WTC11 (cell line): ENCODE data around the gene STARD7. TPM values are rescaled to one million over a fixed set of nuclear protein-coding genes. Genes with fewer than 3 reads are reported as not detected.

Source experiments
- ATAC-seq: fragments of 200-7000 bp; cut with Tn5 transposase; 2 replicates; pipeline ENCODE4 v1.10.0; 2021; ENCODE audit warnings: mild to moderate bottlenecking, moderate library complexity
- CTCF ChIA-PET: fragments of 300-600 bp; sonication (Branson Sonifier 250); formaldehyde crosslinking; loops from one replicate; lab custom pipeline; 2021; ENCODE audit warnings: antibody characterized with exemption; lab: Charles Lee
- POLR2A ChIA-PET: fragments of 350-600 bp; sonication (Branson Sonifier 250); formaldehyde crosslinking; loops from one replicate; lab custom pipeline; 2021; ENCODE audit warnings: antibody characterized with exemption; lab: Charles Lee
- DNase-seq: peaks from one replicate; pipeline ENCODE4 v3.0.0; 2021; ENCODE audit warnings: low spot score
- H3K27ac Mint-ChIP-seq: 2 replicates; pipeline ENCODE4 v1.8.0; 2021; ENCODE audit warnings: mixed read lengths
- H3K27me3 Mint-ChIP-seq: 2 replicates; pipeline ENCODE4 v1.8.0; 2021; ENCODE audit warnings: low read depth, mild to moderate bottlenecking, moderate library complexity, mixed read lengths
- H3K36me3 Mint-ChIP-seq: 2 replicates; pipeline ENCODE4 v1.8.0; 2021; ENCODE audit warnings: mixed read lengths
- H3K4me1 Mint-ChIP-seq: 2 replicates; pipeline ENCODE4 v1.8.0; 2022; ENCODE audit warnings: mixed read lengths
- H3K4me3 Mint-ChIP-seq: 2 replicates; pipeline ENCODE4 v1.8.0; 2021; ENCODE audit warnings: mild to moderate bottlenecking, moderate library complexity, mixed read lengths
- H3K9me3 Mint-ChIP-seq: 2 replicates; pipeline ENCODE4 v1.8.0; 2021; ENCODE audit warnings: mixed read lengths
- AFF4 ChIP-seq: sonication (generic); formaldehyde crosslinking; IDR thresholded peaks from 2 replicates; pipeline ENCODE4 v1.8.1; 2023; ENCODE audit warnings: mild to moderate bottlenecking, missing genetic modification reagents, borderline replicate concordance
- ATF1 ChIP-seq: sonication (generic); formaldehyde crosslinking; IDR thresholded peaks from 2 replicates; pipeline ENCODE4 v1.8.1; 2023; ENCODE audit warnings: mild to moderate bottlenecking, moderate library complexity, missing genetic modification reagents
- CREM ChIP-seq: sonication (generic); formaldehyde crosslinking; IDR thresholded peaks from 2 replicates; pipeline ENCODE4 v1.8.1; 2022; ENCODE audit warnings: mild to moderate bottlenecking, missing genetic modification reagents, moderate library complexity
- CTCF ChIP-seq: fragments of 200-600 bp; IDR thresholded peaks from 2 replicates; pipeline ENCODE4 v1.8.0; 2022; ENCODE audit warnings: antibody characterized with exemption
- E2F5 ChIP-seq: sonication (generic); formaldehyde crosslinking; IDR thresholded peaks from 2 replicates; pipeline ENCODE4 v1.8.1; 2022; ENCODE audit warnings: mild to moderate bottlenecking, moderate library complexity, missing genetic modification reagents
- ETV6 ChIP-seq: sonication (generic); formaldehyde crosslinking; IDR thresholded peaks from 2 replicates; pipeline ENCODE4 v1.8.1; 2022; ENCODE audit warnings: mild to moderate bottlenecking, missing genetic modification reagents
- FOXP4 ChIP-seq: sonication (generic); formaldehyde crosslinking; IDR thresholded peaks from 2 replicates; pipeline ENCODE4 v1.8.0; 2022; ENCODE audit warnings: mild to moderate bottlenecking, missing genetic modification reagents
- GTF2I ChIP-seq: fragments of 250-450 bp; sonication (Bioruptor Pico); conservative IDR thresholded peaks from 2 replicates; pipeline ENCODE4 v1.4.0; 2021; ENCODE audit warnings: mild to moderate bottlenecking
- JUN ChIP-seq: sonication (generic); formaldehyde crosslinking; IDR thresholded peaks from 2 replicates; pipeline ENCODE4 v1.8.0; 2023; ENCODE audit warnings: mild to moderate bottlenecking, missing genetic modification reagents
- KAT7 ChIP-seq: sonication (generic); formaldehyde crosslinking; IDR thresholded peaks from 2 replicates; pipeline ENCODE4 v1.8.1; 2023; ENCODE audit warnings: missing genetic modification reagents, mild to moderate bottlenecking, borderline replicate concordance
- MYBL2 ChIP-seq: sonication (generic); formaldehyde crosslinking; IDR thresholded peaks from 2 replicates; pipeline ENCODE4 v1.8.1; 2023; ENCODE audit warnings: mild to moderate bottlenecking, moderate library complexity, missing genetic modification reagents
- NR1H2 ChIP-seq: sonication (generic); formaldehyde crosslinking; IDR thresholded peaks from 2 replicates; pipeline ENCODE4 v1.9.0; 2021; ENCODE audit warnings: mild to moderate bottlenecking, moderate library complexity, missing genetic modification reagents
- OVOL2 ChIP-seq: fragments of 250-450 bp; sonication (Bioruptor Pico); IDR thresholded peaks from 2 replicates; pipeline ENCODE4 v1.9.0; 2021; ENCODE audit warnings: mild to moderate bottlenecking, borderline replicate concordance
- PREB ChIP-seq: sonication (generic); formaldehyde crosslinking; IDR thresholded peaks from 2 replicates; pipeline ENCODE4 v1.8.1; 2022; ENCODE audit warnings: mild to moderate bottlenecking, missing genetic modification reagents, moderate library complexity, borderline replicate concordance
- RORB ChIP-seq: fragments of 250-450 bp; sonication (Bioruptor Pico); IDR thresholded peaks from 2 replicates; pipeline ENCODE4 v1.9.0; 2021; ENCODE audit warnings: mild to moderate bottlenecking
- TEAD1 ChIP-seq: sonication (generic); formaldehyde crosslinking; IDR thresholded peaks from 2 replicates; pipeline ENCODE4 v1.8.0; 2022; ENCODE audit warnings: mild to moderate bottlenecking, missing genetic modification reagents
- TP53 ChIP-seq: sonication (generic); formaldehyde crosslinking; IDR thresholded peaks from 2 replicates; pipeline ENCODE4 v1.8.1; 2023; ENCODE audit warnings: mild to moderate bottlenecking, missing genetic modification reagents
- ZMAT4 ChIP-seq: fragments of 250-450 bp; sonication (Bioruptor Pico); IDR thresholded peaks from 2 replicates; pipeline ENCODE4 v1.9.0; 2021; ENCODE audit warnings: mild to moderate bottlenecking
- ZNF317 ChIP-seq: sonication (generic); formaldehyde crosslinking; IDR thresholded peaks from 2 replicates; pipeline ENCODE4 v1.8.1; 2023; ENCODE audit warnings: low read depth, mild to moderate bottlenecking, moderate library complexity, missing genetic modification reagents, borderline replicate concordance
- total RNA-seq: library from RNA; stranded (reverse); gene quantifications from 3 replicates; pipeline ENCODE4 v1.2.3, GENCODE V29; 2021

Gene STARD7
- total RNA-seq, 1 experiment from 2014 or later: 217 TPM

- Mint-ChIP-seq H3K27ac (peak overlapping the region; percentile 16; the same call in 1 of the 2 replicates), H3K9me3 (no peaks in the 10 kb centered on the region), H3K36me3 (peaks cover 16% of the 10 kb centered on the region), H3K4me1 (peaks cover 76% of the 10 kb centered on the region)
- ATAC-seq: no peak
- CTCF ChIA-PET: interaction anchor here (1.0 to 2.9 kb wide), 4 partner anchors 10 to 65 kb away, joined by 3 to 9 read pairs (median 4); partner anchors contain the start of gene ASTL
- POLR2A ChIA-PET: no interaction called here
- TF ChIP-seq OVOL2 (CRISPR knock-in tag): no peak
- no peak for TF ChIP-seq PREB (CRISPR knock-in tag)
- no peak for TF ChIP-seq JUN (CRISPR knock-in tag)
- TF ChIP-seq FOXP4 (CRISPR knock-in tag): no peak
- no peak for TF ChIP-seq CREM (CRISPR knock-in tag)
- TF ChIP-seq ATF1: no peak
- no peak for TF ChIP-seq ZNF317 (CRISPR knock-in tag)
- TF ChIP-seq AFF4 (CRISPR knock-in tag): no peak
- TF ChIP-seq E2F5: no peak
- no peak for TF ChIP-seq ZMAT4 (CRISPR knock-in tag)
- TF ChIP-seq CTCF: no peak
- TF ChIP-seq RORB (CRISPR knock-in tag): no peak
- no peak for TF ChIP-seq TP53 (CRISPR knock-in tag)
- no peak for TF ChIP-seq TEAD1 (CRISPR knock-in tag)
- no peak for TF ChIP-seq MYBL2 (CRISPR knock-in tag)
- no peak for TF ChIP-seq GTF2I
- TF ChIP-seq ETV6 (CRISPR knock-in tag): no peak
- no peak for TF ChIP-seq KAT7
- no peak for TF ChIP-seq NR1H2 (CRISPR knock-in tag)
- TF ChIP-seq, all 79 proteins: peak for 0
- no peaks in the 10 kb centered on the region for H3K27me3 Mint-ChIP-seq
- no peak overlapping the region for H3K4me3 Mint-ChIP-seq
- no peak for DNase-seq
Measured at GRCh38 chr2:96203130-96204028, 5.2 kb downstream of the STARD7 start.
